ENCODE results near the gene C4orf50. TPM values are rescaled to one million over a fixed set of nuclear protein-coding genes. Genes with fewer than 3 reads are reported as not detected.

Gene C4orf50
- total and polyA plus RNA-seq, 4 donors = under 0.01 to 0.17 TPM; not detected in 2

- TF ChIP-seq REST (IDR thresholded peaks at IDR 0.05) (no peak), ATF3 (IDR thresholded peaks at IDR 0.05) (no peak), EGR1 (IDR thresholded peaks at IDR 0.05; ENCODE audit: low read depth in 2 of 2) (no peak), GABPA (IDR thresholded peaks at IDR 0.05 in 1 of 2, conservative IDR thresholded peaks at IDR 0.05 in 1 of 2) (no peak), SP1 (IDR thresholded peaks at IDR 0.05) (no peak), FOXA2 (IDR thresholded peaks at IDR 0.05) (no peak), MAX (IDR thresholded peaks at IDR 0.05) (no peak), NR2F2 (IDR thresholded peaks at IDR 0.05) (no peak)
Measured at GRCh38 chr4:5905714-5906113, 112.5 kb downstream of the C4orf50 start (continued).

- H3K27me3 ChIP-seq (ENCODE audit: control insufficient read depth in 4 of 4, insufficient read depth in 4 of 4, low read length in 3 of 4) = peaks cover 0 to 11% (median 4%) of the 10 kb centered on the region in 4 donors
- TF ChIP-seq CTCF (IDR thresholded peaks at IDR 0.05; ENCODE audit: low read depth, low read length, missing input control) (no peak), FOXA1 (IDR thresholded peaks at IDR 0.05) (no peak), SP1 (IDR thresholded peaks at IDR 0.05) (no peak), YY1 (IDR thresholded peaks at IDR 0.05) (no peak), TAF1 (conservative IDR thresholded peaks at IDR 0.05) (no peak), RAD21 (IDR thresholded peaks at IDR 0.05) (no peak), HNF4A (conservative IDR thresholded peaks at IDR 0.05) (no peak), JUND (IDR thresholded peaks at IDR 0.05) (no peak), EGR1 (IDR thresholded peaks at IDR 0.05; ENCODE audit: low read depth in 2 of 2) (no peak), ATF3 (IDR thresholded peaks at IDR 0.05) (no peak), HNF4G (IDR thresholded peaks at IDR 0.05) (no peak), FOXA2 (IDR thresholded peaks at IDR 0.05) (no peak), NR2F2 (IDR thresholded peaks at IDR 0.05) (no peak), GABPA (IDR thresholded peaks at IDR 0.05 in 1 of 2, conservative IDR thresholded peaks at IDR 0.05 in 1 of 2) (no peak), ZBTB33 (IDR thresholded peaks at IDR 0.05) (no peak)
Measured at GRCh38 chr4:5900844-5901243, 117.4 kb downstream of the C4orf50 start.

More at GRCh38 chr4:5900844-5901243, 117.4 kb downstream of the C4orf50 start:
- DNase-seq (ENCODE audit: low spot score) = no peak
- Histone ChIP-seq H3K4me3 (ENCODE audit: low read depth in 1 of 3, low read length in 3 of 3) (no peak overlapping the region), H3K9ac (ENCODE audit: low read depth in 1 of 2, low read length in 2 of 2) (no peak overlapping the region), H3K27ac (ENCODE audit: low read depth in 1 of 2, low read length in 2 of 2) (no peak overlapping the region), H3K9me3 (ENCODE audit: control insufficient read depth in 4 of 4, low read length in 3 of 4) (peaks cover 0 to 8% (median 3%) of the 10 kb centered on the region in 4 donors), H3K36me3 (ENCODE audit: control insufficient read depth in 4 of 4, insufficient read depth in 3 of 4, low read depth in 1 of 4, low read length in 3 of 4) (no peaks in the 10 kb centered on the region), H3K4me1 (ENCODE audit: control insufficient read depth in 4 of 4, insufficient read depth in 4 of 4, low read length in 3 of 4) (no peaks in the 10 kb centered on the region)
- 74% methylated on average over 5 of the region's 5 CpGs for WGBS
